Type B pancreatic cell (in vitro differentiated cells): ENCODE measurements around the gene SYTL3. TPM values are rescaled to one million over a fixed set of nuclear protein-coding genes. Genes with fewer than 3 reads are reported as not detected.
"Not testable (repeated sequence)": the region's sequence is repeated elsewhere in the genome, so short reads cannot be mapped to it uniquely, and the experiment has no call there.

Experiments
- DNase-seq: peaks from one replicate; pipeline ENCODE4 v3.0.0; 2021; ENCODE audit warnings: mixed read lengths; ENCODE audit not compliant: unreplicated experiment; ENCODE audit errors: extremely low spot score
- H3K27ac Mint-ChIP-seq: 2 replicates; pipeline ENCODE4 v1.8.0; 2021; ENCODE audit warnings: mild to moderate bottlenecking, mixed read lengths
- H3K27me3 Mint-ChIP-seq: 2 replicates; pipeline ENCODE4 v1.8.0; 2021; ENCODE audit warnings: mixed read lengths
- H3K36me3 Mint-ChIP-seq: 2 replicates; pipeline ENCODE4 v1.8.0; 2021; ENCODE audit warnings: mixed read lengths
- H3K4me1 Mint-ChIP-seq: one replicate; pipeline ENCODE4 v1.8.0; 2021; ENCODE audit warnings: mixed read lengths; ENCODE audit not compliant: unreplicated experiment
- H3K4me3 Mint-ChIP-seq: 2 replicates; pipeline ENCODE4 v1.8.0; 2021; ENCODE audit warnings: mild to moderate bottlenecking, mixed read lengths
- H3K9me3 Mint-ChIP-seq: 2 replicates; pipeline ENCODE4 v1.8.0; 2021; ENCODE audit warnings: mixed read lengths
- total RNA-seq: library from RNA; stranded (reverse); gene quantifications from 2 replicates; pipeline ENCODE4 v1.2.1, GENCODE V29; 2021; ENCODE audit warnings: low replicate concordance
- TF ChIP-seq, protein P1 (sequence below): fragments of 200-600 bp; sonication (generic); conservative IDR thresholded peaks from 2 replicates; pipeline ENCODE4 v1.5.0; 2021; ENCODE audit warnings: antibody characterized with exemption, mild to moderate bottlenecking

Gene SYTL3
- total RNA-seq, 1 donor from 2014 or later, result 2.2 TPM

- TF ChIP-seq, protein P1, sequence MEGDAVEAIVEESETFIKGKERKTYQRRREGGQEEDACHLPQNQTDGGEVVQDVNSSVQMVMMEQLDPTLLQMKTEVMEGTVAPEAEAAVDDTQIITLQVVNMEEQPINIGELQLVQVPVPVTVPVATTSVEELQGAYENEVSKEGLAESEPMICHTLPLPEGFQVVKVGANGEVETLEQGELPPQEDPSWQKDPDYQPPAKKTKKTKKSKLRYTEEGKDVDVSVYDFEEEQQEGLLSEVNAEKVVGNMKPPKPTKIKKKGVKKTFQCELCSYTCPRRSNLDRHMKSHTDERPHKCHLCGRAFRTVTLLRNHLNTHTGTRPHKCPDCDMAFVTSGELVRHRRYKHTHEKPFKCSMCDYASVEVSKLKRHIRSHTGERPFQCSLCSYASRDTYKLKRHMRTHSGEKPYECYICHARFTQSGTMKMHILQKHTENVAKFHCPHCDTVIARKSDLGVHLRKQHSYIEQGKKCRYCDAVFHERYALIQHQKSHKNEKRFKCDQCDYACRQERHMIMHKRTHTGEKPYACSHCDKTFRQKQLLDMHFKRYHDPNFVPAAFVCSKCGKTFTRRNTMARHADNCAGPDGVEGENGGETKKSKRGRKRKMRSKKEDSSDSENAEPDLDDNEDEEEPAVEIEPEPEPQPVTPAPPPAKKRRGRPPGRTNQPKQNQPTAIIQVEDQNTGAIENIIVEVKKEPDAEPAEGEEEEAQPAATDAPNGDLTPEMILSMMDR, result no peak
- DNase-seq, result no peak
- Mint-ChIP-seq H3K4me1 (peaks cover 4% of the 10 kb centered on the region), H3K27me3 (no peaks in the 10 kb centered on the region), H3K27ac (no peak overlapping the region), H3K36me3 (no peaks in the 10 kb centered on the region), H3K4me3 (no peak overlapping the region), H3K9me3 (no peaks in the 10 kb centered on the region)
Observed at GRCh38 chr6:158694913-158695312, 45.1 kb downstream of the SYTL3 start.

DNA sequence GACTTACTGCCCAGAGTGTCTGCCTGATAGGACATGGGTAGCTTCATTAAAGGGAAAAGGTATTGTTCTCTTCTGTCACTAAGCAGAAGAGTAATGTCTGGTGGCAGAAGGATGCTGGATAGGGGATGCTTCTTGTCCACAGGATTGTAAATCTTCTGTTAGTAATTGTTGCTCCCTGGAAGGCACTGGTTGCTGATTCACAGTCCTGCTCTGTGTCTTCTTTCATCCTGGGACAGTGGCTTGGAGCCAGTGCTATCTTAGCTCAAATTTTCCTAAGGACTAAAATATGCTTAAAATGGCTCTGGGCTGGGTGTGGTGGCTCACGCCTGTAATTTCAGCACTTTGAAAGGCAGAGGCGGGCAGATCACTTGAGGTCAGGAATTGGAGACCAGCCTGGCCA lies 48.0 kb downstream of the SYTL3 start:
- Mint-ChIP-seq H3K36me3 (no peaks in the 10 kb centered on the region), H3K4me1 (peaks cover 4% of the 10 kb centered on the region), H3K4me3 (no peak overlapping the region), H3K27me3 (no peaks in the 10 kb centered on the region), H3K27ac (peak overlapping the region; percentile 23), H3K9me3 (no peaks in the 10 kb centered on the region)
- TF ChIP-seq, protein P1, result no peak
- DNase-seq, result no peak

DNA sequence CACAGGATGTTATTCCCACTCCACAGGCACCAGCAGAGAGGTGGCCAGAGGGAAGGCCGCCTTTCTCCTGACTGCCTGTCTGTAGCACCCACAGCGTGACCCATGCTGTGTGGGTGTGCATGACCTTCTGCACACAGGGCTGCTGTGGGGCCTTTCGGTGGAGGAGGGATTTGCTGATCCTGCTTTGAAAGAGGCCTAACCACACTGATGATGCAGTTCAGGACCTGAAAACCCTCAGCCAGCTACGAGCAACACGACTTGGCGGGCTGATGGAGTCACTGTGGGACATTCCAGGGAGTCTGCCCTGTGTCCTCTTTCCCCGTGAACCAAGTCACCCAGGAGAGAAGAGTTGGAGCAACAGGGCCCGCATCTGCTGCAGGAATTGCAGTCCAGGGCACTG lies 49.1 kb downstream of the SYTL3 start:
- H3K27ac Mint-ChIP-seq, result no peak overlapping the region
- H3K36me3 Mint-ChIP-seq, result no peaks in the 10 kb centered on the region
- H3K9me3 Mint-ChIP-seq, result no peaks in the 10 kb centered on the region
- peaks cover 4% of the 10 kb centered on the region for H3K4me1 Mint-ChIP-seq
- H3K4me3 Mint-ChIP-seq, result no peak overlapping the region
- TF ChIP-seq, protein P1, result no peak
- DNase-seq, result no peak
- H3K27me3 Mint-ChIP-seq, result no peaks in the 10 kb centered on the region

GRCh38 chr6:158701268-158701667 lies 51.4 kb downstream of the SYTL3 start:
- H3K4me1 Mint-ChIP-seq, H3K36me3 Mint-ChIP-seq, H3K9me3 Mint-ChIP-seq, H3K4me3 Mint-ChIP-seq, H3K27me3 Mint-ChIP-seq, DNase-seq, H3K27ac Mint-ChIP-seq: not testable (repeated sequence)

GRCh38 chr6:158703111-158703836 lies 53.4 kb downstream of the SYTL3 start:
- DNase-seq, result no peak
- H3K4me3 Mint-ChIP-seq, result no peak overlapping the region
- H3K36me3 Mint-ChIP-seq, result no peaks in the 10 kb centered on the region
- H3K4me1 Mint-ChIP-seq, result peaks cover 16% of the 10 kb centered on the region
- TF ChIP-seq, protein P1, result no peak
- H3K27ac Mint-ChIP-seq, result no peak overlapping the region
- H3K27me3 Mint-ChIP-seq, result no peaks in the 10 kb centered on the region
- H3K9me3 Mint-ChIP-seq, result no peaks in the 10 kb centered on the region

GRCh38 chr6:158703837-158704822 lies 54.3 kb downstream of the SYTL3 start:
- H3K27me3 Mint-ChIP-seq, result no peaks in the 10 kb centered on the region
- H3K9me3 Mint-ChIP-seq, result no peaks in the 10 kb centered on the region
- H3K27ac Mint-ChIP-seq, result peak overlapping the region; percentile 67
- peaks cover 20% of the 10 kb centered on the region for H3K4me1 Mint-ChIP-seq
- H3K4me3 Mint-ChIP-seq, result peak overlapping the region; percentile 87
- peak; percentile 87 for DNase-seq
- TF ChIP-seq, protein P1, result peak; percentile 100
- H3K36me3 Mint-ChIP-seq, result no peaks in the 10 kb centered on the region
